ENCODE data around the gene CDK19.

GRCh38 chr6:110856296-110856695 is 41.0 kb upstream of the CDK19 start:
- TF ChIP-seq SREBF2 (IDR thresholded peaks at IDR 0.05; ENCODE audit: low read length) (no peak), ZNF207 (IDR thresholded peaks at IDR 0.05; ENCODE audit: borderline replicate concordance) (no peak)

Data from GM12878 (cell line).